Measurements from ENCODE around the gene VIP. TPM values are rescaled to one million over a fixed set of nuclear protein-coding genes. Genes with fewer than 3 reads are reported as not detected.
"Not testable (repeated sequence)": the region's sequence is repeated elsewhere in the genome, so short reads cannot be mapped to it uniquely, and the experiment has no call there.

VIP gene
- total and polyA plus RNA-seq, 2 of the 4 experiments (the other 2 are of a cell fraction): not detected

- H3K9me3 ChIP-seq (ENCODE audit: control insufficient read depth, insufficient read depth, low read length); H2AFZ ChIP-seq (replicated peaks; ENCODE audit: low read length, poor library complexity); dilution Hi-C loops (cut with HindIII; ENCODE audit: low sequenced_read_pairs, unreplicated experiment); H4K91ac ChIP-seq (ENCODE audit: insufficient read depth, low read depth, low read length); BruUV-seq (replicated peaks); H2AK5ac ChIP-seq (ENCODE audit: low read depth, low read length); in situ Hi-C loops (cut with MboI; ENCODE audit: low sequenced_read_pairs); H3K4ac ChIP-seq (ENCODE audit: low read depth, low read length); H4K20me1 ChIP-seq (ENCODE audit: insufficient read depth, low read length); H2BK120ac ChIP-seq (ENCODE audit: low read depth, low read length); H4K5ac ChIP-seq (ENCODE audit: low read depth, low read length); H3K36me3 ChIP-seq (ENCODE audit: control insufficient read depth, insufficient read depth, low read length); POLR2A ChIA-PET (ENCODE audit: unreplicated experiment); H3K23ac ChIP-seq (ENCODE audit: low read depth, low read length); H3K18ac ChIP-seq (ENCODE audit: low read depth, low read length); H3K9ac ChIP-seq (ENCODE audit: low read depth, low read length); H3K27me3 ChIP-seq (ENCODE audit: control insufficient read depth, insufficient read depth, low read length); H3K56ac ChIP-seq (ENCODE audit: extremely low read depth, insufficient read depth, low read length); ATAC-seq (ENCODE audit: low read depth); H3K79me1 ChIP-seq (ENCODE audit: low read depth in 1 of 2, low read length in 2 of 2); DNase-seq; H3K9me1 ChIP-seq (ENCODE audit: insufficient read depth, low read length); H3K27ac ChIP-seq (ENCODE audit: insufficient read depth, low read length); H3K4me3 ChIP-seq (ENCODE audit: insufficient read depth, low read depth, low read length); H3K14ac ChIP-seq (replicated peaks; ENCODE audit: low read depth, low read length); H3K4me2 ChIP-seq (ENCODE audit: low read depth, low read length); H2BK20ac ChIP-seq (ENCODE audit: low read depth, low read length); H2BK15ac ChIP-seq (ENCODE audit: low read depth, low read length); H2AK9ac ChIP-seq (replicated peaks; ENCODE audit: low read depth, low read length, poor library complexity); CTCF ChIA-PET: not testable (repeated sequence)
- Histone ChIP-seq H2BK5ac (ENCODE audit: low read depth, low read length, poor library complexity, severe bottlenecking) (peak overlapping the region; percentile 82), H3K4me1 (ENCODE audit: control insufficient read depth, insufficient read depth, low read length) (peaks cover 13% of the 10 kb centered on the region), H4K8ac (ENCODE audit: low read depth in 2 of 2, low read length in 2 of 2) (peak overlapping the region in 1 of 2 experiments; percentile 9; a peak in 1 of 4 replicates)
- intact Hi-C loops (cut with micrococcal nuclease): loop anchor here (5.0 kb wide), 1 partner anchor 66 kb away; the partner anchor contains the start of gene SYNE1
These were observed 46.8 kb upstream of the VIP start for GRCh38 chr6:152703750-152704149.
